Activated T-helper 17 cell treated with anti-CD3 and anti-CD28 coated beads, Interleukin-2, amount 50 U/mL, for 72 hours (primary cell): Measurements from ENCODE around the gene PDIA6. TPM values are rescaled to one million over a fixed set of nuclear protein-coding genes. Genes with fewer than 3 reads are reported as not detected.
"Not testable (repeated sequence)": the region's sequence is repeated elsewhere in the genome, so short reads cannot be mapped to it uniquely, and the experiment has no call there.

Experiments used
- ATAC-seq: fragments of 150-1000 bp; cut with Tn5 transposase; replicated peaks from 2 replicates; pipeline ENCODE4 v1.10.0; 2021; ENCODE audit warnings: mild to moderate bottlenecking, moderate library complexity
- H3K27ac Mint-ChIP-seq: one replicate; pipeline ENCODE4 v1.8.0; 2022; ENCODE audit warnings: mixed read lengths
- H3K27me3 Mint-ChIP-seq: one replicate; pipeline ENCODE4 v1.8.0; 2022; ENCODE audit warnings: mixed read lengths
- H3K36me3 Mint-ChIP-seq: one replicate; pipeline ENCODE4 v1.8.0; 2022; ENCODE audit warnings: low read depth, mild to moderate bottlenecking, mixed read lengths
- H3K4me1 Mint-ChIP-seq: one replicate; pipeline ENCODE4 v1.8.0; 2022; ENCODE audit warnings: mixed read lengths
- H3K4me3 Mint-ChIP-seq: one replicate; pipeline ENCODE4 v1.8.0; 2022; ENCODE audit warnings: mild to moderate bottlenecking, mixed read lengths
- H3K9me3 Mint-ChIP-seq: one replicate; pipeline ENCODE4 v1.8.0; 2022; ENCODE audit warnings: mixed read lengths
- total RNA-seq, 2 donors: library from RNA; stranded (reverse); gene quantifications; one replicate each; pipeline ENCODE4 v1.2.3, GENCODE V29; 2022

The PDIA6 gene
- total RNA-seq, 2 donors from 2014 or later, result 129 to 206 TPM

DNA sequence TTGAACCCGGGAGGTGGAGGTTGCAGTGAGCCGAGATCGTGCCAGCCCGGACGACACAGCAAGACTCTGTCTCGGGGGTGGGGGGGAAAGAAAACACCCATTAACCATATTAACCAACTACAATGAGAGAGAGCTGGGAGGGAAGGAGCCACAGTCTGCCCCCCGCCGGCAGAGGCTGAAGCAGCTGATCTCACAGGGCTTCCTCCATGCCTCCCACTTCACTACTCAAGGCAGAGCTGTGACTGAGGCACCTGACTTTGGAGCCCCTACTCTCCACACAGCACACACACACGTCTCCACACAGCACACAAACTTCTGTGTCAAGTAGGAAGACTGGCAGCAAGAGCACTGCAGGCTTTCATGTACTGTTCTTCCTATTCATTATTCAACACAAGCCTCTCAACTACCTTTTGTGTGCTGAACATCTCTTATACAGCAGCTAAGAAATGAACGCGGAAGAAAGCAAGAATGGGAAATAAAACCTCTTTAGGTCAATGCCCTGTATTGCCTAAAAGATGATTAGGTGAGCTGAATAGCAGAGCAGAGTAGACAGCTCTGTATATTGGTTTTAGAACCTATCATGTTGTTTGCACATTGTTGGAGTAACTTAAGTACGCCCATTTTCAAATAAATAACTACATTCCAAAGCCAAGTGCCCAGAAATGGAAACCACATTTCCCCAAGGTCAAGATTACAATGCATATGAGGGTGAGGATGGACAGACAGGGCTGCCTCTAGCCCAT is 26.2 kb downstream of the PDIA6 start:
- Mint-ChIP-seq H3K27ac (no peak overlapping the region), H3K4me1 (peaks cover 12% of the 10 kb centered on the region), H3K4me3 (no peak overlapping the region), H3K36me3 (peaks cover 100% of the 10 kb centered on the region), H3K9me3 (no peaks in the 10 kb centered on the region), H3K27me3 (no peaks in the 10 kb centered on the region)
- ATAC-seq, result no peak

GRCh38 chr2:10785260-10785659 is 27.3 kb downstream of the PDIA6 start:
- H3K4me3 Mint-ChIP-seq, result no peak overlapping the region
- H3K4me1 Mint-ChIP-seq, result peaks cover 2% of the 10 kb centered on the region
- no peak overlapping the region for H3K27ac Mint-ChIP-seq
- no peak for ATAC-seq
- no peaks in the 10 kb centered on the region for H3K9me3 Mint-ChIP-seq
- peaks cover 100% of the 10 kb centered on the region for H3K36me3 Mint-ChIP-seq
- H3K27me3 Mint-ChIP-seq, result no peaks in the 10 kb centered on the region

DNA sequence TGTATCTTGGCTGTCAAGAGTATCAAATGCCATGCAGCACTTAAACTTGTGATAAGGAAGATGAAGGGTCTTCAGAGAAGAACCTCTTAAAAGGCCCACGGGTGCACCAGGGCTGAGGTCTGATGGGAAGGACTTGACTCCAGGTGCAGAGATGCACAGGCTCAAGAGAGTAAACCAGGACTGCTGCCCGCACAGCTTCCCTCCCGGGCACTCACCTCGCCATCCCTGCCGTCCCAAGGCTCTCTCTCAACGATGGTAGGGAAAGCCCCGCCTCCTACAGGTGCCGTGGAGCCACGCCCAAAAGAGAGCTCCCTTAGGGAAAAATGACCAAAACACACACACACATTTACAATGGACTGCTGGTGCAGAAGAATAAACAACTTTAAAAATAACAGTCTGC is 27.9 kb downstream of the PDIA6 start:
- peaks cover 100% of the 10 kb centered on the region for H3K36me3 Mint-ChIP-seq
- no peaks in the 10 kb centered on the region for H3K9me3 Mint-ChIP-seq
- no peak for ATAC-seq
- no peak overlapping the region for H3K27ac Mint-ChIP-seq
- H3K4me3 Mint-ChIP-seq, result no peak overlapping the region
- no peaks in the 10 kb centered on the region for H3K27me3 Mint-ChIP-seq
- H3K4me1 Mint-ChIP-seq, result no peaks in the 10 kb centered on the region

GRCh38 chr2:10783421-10783820 is 29.2 kb downstream of the PDIA6 start:
- Mint-ChIP-seq H3K27ac (no peak overlapping the region), H3K36me3 (peaks cover 94% of the 10 kb centered on the region), H3K9me3 (no peaks in the 10 kb centered on the region), H3K27me3 (no peaks in the 10 kb centered on the region), H3K4me1 (no peaks in the 10 kb centered on the region), H3K4me3 (no peak overlapping the region)
- no peak for ATAC-seq

- Mint-ChIP-seq H3K27ac (no peak overlapping the region), H3K9me3 (no peaks in the 10 kb centered on the region), H3K36me3 (peaks cover 83% of the 10 kb centered on the region)
Observed at GRCh38 chr2:10781746-10782145, 30.8 kb downstream of the PDIA6 start.

DNA sequence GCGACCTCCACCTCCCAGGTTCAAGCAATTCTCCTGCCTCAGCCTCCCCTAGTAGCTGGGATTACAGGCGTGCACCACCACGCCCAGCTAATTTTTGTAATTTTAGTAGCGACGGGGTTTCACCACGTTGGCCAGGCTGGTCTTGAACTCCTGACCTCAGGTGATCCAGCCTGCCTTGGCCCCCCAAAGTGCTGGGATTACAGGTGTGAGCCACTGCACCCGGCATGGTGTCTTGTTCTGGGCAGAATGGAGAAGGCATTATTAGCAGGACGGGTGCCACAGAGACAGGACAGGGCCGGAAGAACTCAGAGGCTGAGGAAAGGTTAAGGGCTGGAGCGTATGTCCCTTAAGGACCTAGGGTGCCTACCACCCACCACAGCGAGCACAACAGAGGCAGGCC is 31.8 kb downstream of the PDIA6 start:
- H3K4me3 Mint-ChIP-seq, H3K27me3 Mint-ChIP-seq, ATAC-seq, H3K27ac Mint-ChIP-seq, H3K9me3 Mint-ChIP-seq, H3K4me1 Mint-ChIP-seq: not testable (repeated sequence)
- peaks cover 73% of the 10 kb centered on the region for H3K36me3 Mint-ChIP-seq

More at GRCh38 chr2:10781746-10782145, 30.8 kb downstream of the PDIA6 start:
- no peak overlapping the region for H3K4me3 Mint-ChIP-seq
- no peaks in the 10 kb centered on the region for H3K27me3 Mint-ChIP-seq
- no peaks in the 10 kb centered on the region for H3K4me1 Mint-ChIP-seq
- ATAC-seq, result no peak

GRCh38 chr2:10780491-10780820 is 32.1 kb downstream of the PDIA6 start:
- Mint-ChIP-seq H3K27ac (no peak overlapping the region), H3K9me3 (no peaks in the 10 kb centered on the region), H3K27me3 (no peaks in the 10 kb centered on the region), H3K4me3 (no peak overlapping the region), H3K4me1 (no peaks in the 10 kb centered on the region), H3K36me3 (peaks cover 70% of the 10 kb centered on the region)
- ATAC-seq, result no peak

DNA sequence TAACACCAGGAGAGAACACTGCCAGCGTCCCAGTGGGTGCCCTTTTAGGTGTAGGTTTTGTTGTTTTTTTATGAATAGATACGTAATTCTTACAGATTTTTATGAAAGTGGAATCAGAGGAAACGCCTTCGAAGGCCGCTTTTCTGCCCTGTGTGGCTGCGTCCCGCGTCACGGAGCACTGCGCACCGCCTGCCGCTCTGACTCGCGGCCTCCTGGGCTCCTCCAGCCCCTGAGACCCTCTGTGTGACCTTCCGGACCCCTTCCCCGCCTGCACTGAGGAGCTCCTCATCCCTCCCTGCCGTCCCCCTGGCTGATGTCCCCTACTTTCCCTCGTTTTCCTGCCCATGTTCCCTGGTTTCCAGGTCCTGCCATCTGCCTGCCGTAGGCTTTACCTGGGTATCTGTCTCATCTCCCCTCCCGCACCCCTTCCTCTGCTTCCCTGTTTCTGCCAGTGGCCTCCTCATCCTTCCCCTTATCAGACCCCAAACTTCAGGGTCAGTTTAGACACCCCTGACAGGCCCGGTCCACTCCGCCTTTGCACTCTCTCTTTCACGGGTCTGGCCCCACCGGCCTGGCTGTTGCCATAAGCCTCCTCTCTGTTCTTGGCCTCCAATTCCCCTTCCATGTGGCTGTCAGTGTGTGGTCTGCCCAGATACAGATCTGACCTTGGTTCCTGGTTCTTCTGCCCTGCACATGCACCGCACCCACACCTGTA is 32.7 kb downstream of the PDIA6 start:
- Mint-ChIP-seq H3K4me3 (no peak overlapping the region), H3K4me1 (no peaks in the 10 kb centered on the region), H3K27me3 (no peaks in the 10 kb centered on the region), H3K36me3 (peaks cover 64% of the 10 kb centered on the region), H3K27ac (no peak overlapping the region), H3K9me3 (no peaks in the 10 kb centered on the region)
- no peak for ATAC-seq

GRCh38 chr2:10778724-10779115 is 33.9 kb downstream of the PDIA6 start:
- Mint-ChIP-seq H3K27me3 (no peaks in the 10 kb centered on the region), H3K9me3 (no peaks in the 10 kb centered on the region), H3K36me3 (peaks cover 52% of the 10 kb centered on the region), H3K27ac (no peak overlapping the region), H3K4me3 (no peak overlapping the region), H3K4me1 (no peaks in the 10 kb centered on the region)
- ATAC-seq, result no peak

GRCh38 chr2:10777842-10778723 is 34.5 kb downstream of the PDIA6 start:
- no peaks in the 10 kb centered on the region for H3K4me1 Mint-ChIP-seq
- H3K27me3 Mint-ChIP-seq, result no peaks in the 10 kb centered on the region
- H3K4me3 Mint-ChIP-seq, result no peak overlapping the region
- H3K9me3 Mint-ChIP-seq, result no peaks in the 10 kb centered on the region
- no peak overlapping the region for H3K27ac Mint-ChIP-seq
- H3K36me3 Mint-ChIP-seq, result peaks cover 46% of the 10 kb centered on the region
- ATAC-seq, result no peak

GRCh38 chr2:10777111-10777841 is 35.3 kb downstream of the PDIA6 start:
- no peak for ATAC-seq
- H3K36me3 Mint-ChIP-seq, result peaks cover 38% of the 10 kb centered on the region
- H3K9me3 Mint-ChIP-seq, result no peaks in the 10 kb centered on the region
- no peak overlapping the region for H3K27ac Mint-ChIP-seq
- no peaks in the 10 kb centered on the region for H3K27me3 Mint-ChIP-seq
- H3K4me1 Mint-ChIP-seq, result no peaks in the 10 kb centered on the region
- no peak overlapping the region for H3K4me3 Mint-ChIP-seq

GRCh38 chr2:10776231-10776977 is 36.2 kb downstream of the PDIA6 start:
- H3K4me3 Mint-ChIP-seq, result no peak overlapping the region
- no peak for ATAC-seq
- no peak overlapping the region for H3K27ac Mint-ChIP-seq
- H3K9me3 Mint-ChIP-seq, result no peaks in the 10 kb centered on the region
- peaks cover 29% of the 10 kb centered on the region for H3K36me3 Mint-ChIP-seq
- no peaks in the 10 kb centered on the region for H3K27me3 Mint-ChIP-seq
- H3K4me1 Mint-ChIP-seq, result no peaks in the 10 kb centered on the region

DNA sequence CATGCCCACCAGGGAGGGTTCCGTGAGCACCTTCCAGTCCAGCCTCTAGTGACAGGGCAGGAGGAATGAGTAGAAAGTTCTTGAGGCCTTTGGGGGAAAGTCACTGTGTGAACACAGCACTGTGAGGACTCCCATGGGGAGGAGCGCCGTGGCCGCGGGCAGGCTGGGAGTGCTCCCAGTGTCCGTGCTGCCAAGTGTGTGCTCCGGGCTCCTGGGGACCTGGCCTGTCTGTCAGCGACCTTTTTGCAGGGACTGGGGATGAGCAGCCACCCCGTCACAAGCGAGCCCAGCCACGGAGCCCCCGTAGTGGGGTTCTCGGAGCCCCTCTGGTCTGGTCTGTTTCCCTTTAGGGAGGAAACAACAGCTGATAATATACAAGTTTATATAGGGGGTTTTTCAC is 36.8 kb downstream of the PDIA6 start:
- Mint-ChIP-seq H3K27me3 (no peaks in the 10 kb centered on the region), H3K27ac (no peak overlapping the region), H3K4me3 (no peak overlapping the region), H3K36me3 (peaks cover 23% of the 10 kb centered on the region), H3K9me3 (no peaks in the 10 kb centered on the region), H3K4me1 (no peaks in the 10 kb centered on the region)
- ATAC-seq, result no peak
